ENCODE results near the gene LY6G5B.
A peak's percentile ranks its signal among the peaks of the same experiment; 100 is the strongest.
"Not testable (repeated sequence)": the region's sequence is repeated elsewhere in the genome, so short reads cannot be mapped to it uniquely, and the experiment has no call there.

Gene LY6G5B

DNA sequence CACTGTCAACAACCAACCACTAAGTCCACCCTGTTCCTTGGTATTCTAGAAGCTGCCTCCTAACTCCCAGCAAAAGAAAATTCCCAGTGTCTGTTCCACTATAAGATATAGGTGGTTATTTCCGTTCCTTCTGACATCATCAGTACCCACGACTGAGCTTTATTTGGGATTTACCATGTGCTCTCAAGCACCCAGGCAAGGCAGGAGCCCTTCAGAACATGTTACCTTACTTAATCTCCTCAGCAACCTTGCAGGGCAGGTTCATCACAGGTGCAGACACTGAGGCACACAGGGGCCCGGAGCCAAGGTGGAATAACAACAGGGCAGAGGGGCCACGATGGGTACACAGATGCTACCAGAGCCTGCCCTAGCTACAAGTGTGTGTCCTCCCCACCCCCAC is 22.6 kb downstream of the LY6G5B start:
- DNase-seq, result no peak

DNA sequence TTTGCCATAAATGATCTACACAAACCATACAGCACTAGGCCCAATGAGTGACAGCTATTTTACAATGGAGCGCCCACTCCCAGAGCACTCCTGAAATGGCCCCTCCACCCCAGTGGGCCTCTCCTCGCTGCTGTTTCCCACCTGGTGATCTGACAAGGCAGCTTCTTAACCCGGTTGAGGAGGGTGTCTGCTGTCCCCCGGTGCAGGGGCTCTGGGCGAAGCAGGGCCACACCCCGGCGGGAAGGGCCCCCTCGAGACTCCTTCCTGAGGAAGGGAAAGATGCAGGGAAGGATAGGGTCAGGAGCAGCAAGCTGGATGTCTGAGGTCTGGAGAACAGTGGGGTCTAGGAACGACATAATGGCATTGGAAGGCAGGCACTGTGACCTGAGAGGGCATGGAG is 23.1 kb downstream of the LY6G5B start:
- DNase-seq, result no peak

DNA sequence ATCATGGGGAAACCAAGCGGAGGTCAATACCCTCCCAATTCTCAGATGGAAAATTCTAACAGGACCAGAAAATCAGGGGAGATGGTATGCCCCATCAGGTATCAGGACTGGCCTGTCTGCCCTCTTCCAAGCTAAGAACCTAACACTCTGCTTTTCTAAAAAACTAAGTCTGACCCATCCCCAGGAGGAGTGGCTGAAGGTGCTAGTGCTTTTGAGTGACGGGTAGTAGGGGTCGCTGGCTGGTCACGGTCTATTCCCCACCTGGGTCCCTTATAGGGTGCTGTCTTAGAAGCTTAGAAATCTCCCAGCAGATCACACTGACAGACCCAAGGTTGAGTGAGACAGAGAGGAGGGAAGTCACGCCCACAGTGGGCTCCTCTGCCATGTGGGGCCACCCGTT is 23.8 kb downstream of the LY6G5B start:
- DNase-seq, result no peak

GRCh38 chr6:31697555-31697954 is 27.8 kb downstream of the LY6G5B start:
- no peak for DNase-seq

- DNase-seq, result no peak
Observed at GRCh38 chr6:31700740-31701401, 31.1 kb downstream of the LY6G5B start.

DNA sequence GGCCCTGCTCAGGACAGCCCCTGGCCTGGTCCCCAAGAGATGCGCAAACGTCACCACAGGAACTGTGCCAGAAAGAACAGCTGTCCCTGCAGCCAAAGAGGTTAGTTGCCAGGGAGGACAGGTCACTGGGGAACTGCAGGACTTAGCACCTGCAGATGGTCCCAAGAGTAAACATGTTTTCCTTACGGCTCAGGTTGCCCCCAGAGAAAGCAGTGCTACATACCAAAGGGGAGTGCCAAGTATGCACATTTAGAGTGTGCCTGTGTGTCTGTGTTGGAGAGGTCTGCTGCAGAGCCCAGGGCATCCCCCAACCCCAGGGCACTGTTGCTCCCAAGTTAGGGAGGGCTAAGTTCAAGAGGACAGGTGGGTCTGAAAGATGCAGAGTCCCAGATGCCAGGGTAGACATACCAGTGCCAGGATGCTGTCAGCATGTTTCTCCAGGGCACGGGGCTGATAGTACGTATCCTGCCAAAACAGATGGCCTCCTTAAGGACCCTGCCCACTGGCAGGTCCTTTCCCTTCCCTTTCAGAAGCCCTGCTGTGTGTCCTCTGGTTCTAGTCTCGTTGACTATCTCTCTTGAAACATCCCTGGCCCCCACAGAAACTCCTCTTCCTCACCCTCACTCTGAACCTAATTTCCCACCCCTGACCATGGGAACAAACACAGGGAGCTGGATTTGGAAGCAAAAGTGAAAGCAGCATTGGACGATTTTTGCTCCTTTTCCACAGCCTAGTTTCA is 32.1 kb downstream of the LY6G5B start:
- no peak for DNase-seq

GRCh38 chr6:31702405-31702818 is 32.6 kb downstream of the LY6G5B start:
- no peak for DNase-seq

GRCh38 chr6:31702819-31703716 is 33.3 kb downstream of the LY6G5B start, which contains the start of gene ABHD16A:
Gene ABHD16A (minus strand): TSS chr6:31703324. CDS start chr6:31703281, 43 bp downstream.
- peak; percentile 96 for DNase-seq

DNA sequence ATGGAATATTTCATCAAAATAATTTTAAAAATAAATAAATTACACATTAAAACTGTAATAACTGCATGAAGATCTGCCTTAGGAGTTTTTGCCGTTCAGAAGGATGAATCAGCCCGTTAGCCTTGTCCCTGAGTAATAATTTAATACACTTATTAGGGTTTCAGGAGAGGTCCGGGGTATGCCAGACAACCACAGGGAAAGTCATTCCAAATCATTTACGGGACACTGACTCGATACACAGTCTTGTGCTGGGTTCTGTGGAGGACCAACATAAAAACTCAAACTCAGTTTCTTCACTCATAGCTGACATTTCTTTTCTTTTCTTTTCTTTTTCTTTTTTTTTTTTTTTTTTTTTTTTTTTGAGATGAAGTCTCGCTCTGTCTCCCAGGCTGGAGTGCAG is 36.2 kb downstream of the LY6G5B start:
- DNase-seq, result no peak

DNA sequence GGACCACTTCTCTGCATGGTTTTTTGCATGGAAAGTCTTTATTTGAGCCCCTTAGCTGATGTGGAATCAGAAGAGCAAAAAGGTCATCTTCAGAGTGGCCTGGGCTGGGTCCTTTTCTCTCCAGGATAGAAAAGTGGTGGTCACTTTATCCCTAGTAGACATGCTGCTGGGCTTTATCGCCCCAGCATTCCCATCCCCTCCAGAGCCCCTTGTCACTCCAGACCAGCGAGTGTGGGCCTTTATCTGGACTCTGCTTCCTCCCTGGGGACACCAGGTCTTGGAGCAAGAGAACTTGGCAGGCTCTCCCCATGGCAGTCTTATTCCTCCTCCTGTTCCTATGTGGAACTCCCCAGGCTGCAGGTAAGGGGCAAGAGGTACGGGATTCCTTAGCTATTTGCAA is 36.8 kb downstream of the LY6G5B start, which contains the start of gene LY6G6F:
Gene LY6G6F, plus strand, starts transcription at position 268 of the 400 bp plus-strand sequence. Its CDS starts 41 bp downstream, at position 309.
- DNase-seq, result no peak

GRCh38 chr6:31707701-31708100 is 37.9 kb downstream of the LY6G5B start:
- DNase-seq, result no peak

DNA sequence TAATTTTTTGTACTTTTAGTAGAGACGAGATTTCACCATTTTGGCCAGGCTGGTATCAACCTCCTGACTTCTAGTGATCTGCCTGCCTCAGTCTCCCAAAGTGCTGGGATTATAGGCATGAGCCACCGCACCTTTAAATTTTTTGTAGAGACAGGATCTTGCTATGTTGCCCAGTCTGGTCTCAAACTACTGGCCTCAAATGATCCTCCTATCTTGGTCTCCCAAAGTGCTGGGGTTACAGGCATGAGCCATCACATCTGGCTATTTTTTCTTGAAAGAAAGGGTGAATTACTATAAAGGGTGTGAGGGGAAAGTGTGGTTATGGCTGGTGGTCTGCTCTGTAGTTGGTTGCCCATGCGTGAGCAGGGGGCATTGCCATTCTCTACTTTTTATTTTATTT is 38.4 kb downstream of the LY6G5B start:
- DNase-seq, result no peak

DNA sequence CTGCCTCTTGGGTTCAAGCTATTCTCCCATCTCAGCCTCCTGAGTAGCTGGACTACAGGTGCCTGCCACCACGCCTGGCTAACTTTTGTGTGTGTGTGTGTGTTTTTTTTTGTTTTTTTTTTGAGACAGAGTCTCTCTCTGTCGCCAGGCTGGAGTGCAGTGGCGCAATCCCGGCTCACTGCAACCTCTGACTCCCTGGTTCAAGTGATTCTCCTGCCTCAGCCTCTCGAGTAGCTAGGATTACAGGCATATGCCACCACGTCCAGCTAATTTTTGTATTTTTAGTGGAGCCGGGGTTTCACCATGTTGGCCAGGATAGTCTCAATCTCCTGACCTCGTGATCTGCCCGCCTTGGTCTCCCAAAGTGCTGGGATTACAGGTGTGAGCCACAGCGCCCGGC is 39.4 kb downstream of the LY6G5B start:
- DNase-seq, result not testable (repeated sequence)

- DNase-seq, result no peak
Observed at GRCh38 chr6:31710523-31711219, 40.9 kb downstream of the LY6G5B start.

- DNase-seq, result no peak
Observed at GRCh38 chr6:31711233-31711632, 41.5 kb downstream of the LY6G5B start.

GRCh38 chr6:31712296-31712695 is 42.5 kb downstream of the LY6G5B start:
- DNase-seq, result no peak

DNA sequence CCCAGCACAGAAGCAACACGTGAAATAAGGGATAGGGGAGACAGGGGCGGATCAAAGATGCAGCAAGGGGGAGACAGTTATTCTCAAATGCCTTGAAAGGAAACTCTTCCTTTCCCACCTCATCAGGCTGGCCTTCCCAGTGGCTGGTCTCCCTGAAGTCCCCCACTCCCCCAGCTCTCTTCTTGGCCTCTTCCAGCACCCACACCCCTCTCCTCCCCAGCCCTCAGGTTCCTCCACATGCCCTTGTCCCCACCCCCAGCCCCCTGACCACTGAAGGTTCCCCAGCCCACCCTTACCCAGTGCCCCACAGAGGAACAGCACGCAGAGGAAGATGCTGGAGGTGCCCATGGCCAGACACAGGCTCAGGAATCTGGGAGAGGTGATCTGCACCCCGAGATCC is 43.7 kb downstream of the LY6G5B start:
- no peak for DNase-seq

GRCh38 chr6:31713991-31714684 is 44.4 kb downstream of the LY6G5B start:
- no peak for DNase-seq

GRCh38 chr6:31715022-31715958 is 45.5 kb downstream of the LY6G5B start, which contains the start of gene LY6G6D:
Gene LY6G6D (plus strand): TSS chr6:31715348. CDS start chr6:31715356, 8 bp downstream.
- DNase-seq, result no peak

DNA sequence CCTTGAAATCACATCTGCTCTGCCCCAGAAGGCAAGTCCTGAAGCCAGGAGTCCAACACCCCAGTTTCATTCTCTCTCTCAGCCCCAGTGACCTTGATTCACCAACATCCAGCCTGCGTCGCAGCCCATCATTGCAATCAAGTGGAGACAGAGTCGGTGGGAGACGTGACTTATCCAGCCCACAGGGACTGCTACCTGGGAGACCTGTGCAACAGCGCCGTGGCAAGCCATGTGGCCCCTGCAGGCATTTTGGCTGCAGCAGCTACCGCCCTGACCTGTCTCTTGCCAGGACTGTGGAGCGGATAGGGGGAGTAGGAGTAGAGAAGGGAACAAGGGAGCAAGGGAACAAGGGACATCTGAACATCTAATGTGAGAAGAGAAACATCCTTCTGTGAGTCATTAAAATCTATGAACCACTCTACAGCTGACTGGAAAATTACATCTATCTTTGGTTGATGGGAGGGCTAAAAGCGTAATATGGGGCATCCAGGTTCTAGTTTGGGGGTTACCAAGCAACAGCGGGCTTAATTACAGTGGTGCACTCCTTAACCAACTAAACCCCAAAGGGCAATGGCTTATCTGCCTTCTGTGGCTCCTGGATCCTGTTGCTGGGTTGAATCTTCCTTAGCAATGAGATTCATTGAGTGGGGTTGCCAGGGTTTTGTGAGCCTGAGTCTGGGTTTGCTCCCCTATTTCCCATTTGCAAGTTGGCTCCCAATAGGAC is 47.9 kb downstream of the LY6G5B start:
- DNase-seq, result no peak

All from NCI-H1048 (cell line).